PC-9 (cell line): ENCODE results near the gene ZNF134.

Experiments
- CTCF ChIP-seq: fragments of 200-600 bp; sonication (generic); conservative IDR thresholded peaks from 2 replicates; pipeline ENCODE4 v1.6.1; 2017; ENCODE audit warnings: mixed run types, antibody characterized with exemption, mild to moderate bottlenecking, moderate library complexity
- EZH2 ChIP-seq: fragments of 200-600 bp; sonication (generic); IDR thresholded peaks from 2 replicates; pipeline ENCODE4 v1.8.0; 2017; ENCODE audit warnings: antibody characterized with exemption, low read depth

GRCh38 chr19:57583521-57584416, 30.3 kb upstream of the ZNF134 start, which contains the start of gene ZIK1:
- no peak for TF ChIP-seq CTCF
- TF ChIP-seq EZH2 = no peak
